Liver (tissue), 3 donors: Measurements from ENCODE around the gene ISCU.

Experiments used
- ATF3 ChIP-seq: IDR thresholded peaks from 2 replicates; pipeline ENCODE4 v1.6.1; 2016; ENCODE audit warnings: antibody characterized with exemption
- CTCF ChIP-seq: fragments of 150-350 bp; IDR thresholded peaks from 2 replicates; pipeline ENCODE4 v1.5.1; 2017; ENCODE audit warnings: improper control_type of control experiment, low read depth, low read length; ENCODE audit not compliant: missing input control
- EGR1 ChIP-seq, 2 donors: IDR thresholded peaks; 2 replicates each; pipeline ENCODE4 v1.6.1; 2016 to 2018; ENCODE audit warnings: antibody characterized with exemption in 2 of 2, low read depth in 2 of 2
- FOXA1 ChIP-seq: IDR thresholded peaks from 2 replicates; pipeline ENCODE4 v1.6.1; 2016; ENCODE audit warnings: antibody characterized with exemption
- GABPA ChIP-seq, 2 donors: IDR thresholded peaks in 1 of 2; conservative IDR thresholded peaks in 1 of 2; 2 replicates each; pipeline ENCODE4 v1.6.1; 2016; ENCODE audit warnings: antibody characterized with exemption in 2 of 2, mild to moderate bottlenecking in 1 of 2, moderate library complexity in 1 of 2
- HNF4A ChIP-seq, 2 donors: conservative IDR thresholded peaks; 2 replicates each; pipeline ENCODE4 v1.6.1; 2016; ENCODE audit warnings: antibody characterized with exemption in 2 of 2, mild to moderate bottlenecking in 2 of 2
- MAX ChIP-seq: IDR thresholded peaks from 2 replicates; pipeline ENCODE4 v1.6.1; 2016; ENCODE audit warnings: antibody characterized with exemption
- NR2F2 ChIP-seq: IDR thresholded peaks from 2 replicates; pipeline ENCODE4 v1.6.1; 2016; ENCODE audit warnings: antibody characterized with exemption
- RAD21 ChIP-seq, 2 donors: IDR thresholded peaks; 2 replicates each; pipeline ENCODE4 v1.6.1; 2016; ENCODE audit warnings: antibody characterized with exemption in 2 of 2, mild to moderate bottlenecking in 2 of 2
- REST ChIP-seq: IDR thresholded peaks from 2 replicates; pipeline ENCODE4 v1.6.1; 2016; ENCODE audit warnings: antibody characterized with exemption, mild to moderate bottlenecking
- RXRA ChIP-seq, 2 donors: IDR thresholded peaks; 2 replicates each; pipeline ENCODE4 v1.6.1; 2017 to 2018; ENCODE audit warnings: antibody characterized with exemption in 2 of 2, mild to moderate bottlenecking in 1 of 2
- SP1 ChIP-seq: IDR thresholded peaks from 2 replicates; pipeline ENCODE4 v1.6.1; 2018; ENCODE audit warnings: antibody characterized with exemption, mild to moderate bottlenecking
- YY1 ChIP-seq: IDR thresholded peaks from 2 replicates; pipeline ENCODE4 v1.6.1; 2016; ENCODE audit warnings: antibody characterized with exemption, mild to moderate bottlenecking
- ZBTB33 ChIP-seq: IDR thresholded peaks from 2 replicates; pipeline ENCODE4 v1.6.1; 2016; ENCODE audit warnings: antibody characterized with exemption
- donor health status: healthy.
- donor health status: healthy.

- TF ChIP-seq MAX = no peak
- no peak for TF ChIP-seq RAD21 (IDR thresholded peaks at IDR 0.05)
- no peak for TF ChIP-seq REST
- no peak for TF ChIP-seq EGR1 (IDR thresholded peaks at IDR 0.05; ENCODE audit: low read depth in 2 of 2)
- no peak for TF ChIP-seq CTCF
- TF ChIP-seq RXRA (IDR thresholded peaks at IDR 0.05) = no peak
- no peak for TF ChIP-seq ATF3
- no peak for TF ChIP-seq SP1
- no peak for TF ChIP-seq HNF4A (conservative IDR thresholded peaks at IDR 0.05)
- TF ChIP-seq GABPA (IDR thresholded peaks at IDR 0.05 in 1 of 2, conservative IDR thresholded peaks at IDR 0.05 in 1 of 2) = no peak
- TF ChIP-seq FOXA1 = no peak
- no peak for TF ChIP-seq ZBTB33
- no peak for TF ChIP-seq NR2F2
- no peak for TF ChIP-seq YY1
Measured at GRCh38 chr12:108571609-108572165, 9.3 kb downstream of the ISCU start.
